K562 (cell line): ENCODE results near the gene MYLK4. TPM values are rescaled to one million over a fixed set of nuclear protein-coding genes. Genes with fewer than 3 reads are reported as not detected.

Source experiments
- ATF1 ChIP-seq, 2 experiments: fragments of 450-650 bp in 1 of 2; IDR thresholded peaks; 2 replicates each; pipeline ENCODE4 v1.6.1; 2016; ENCODE audit warnings: missing compliant biosample characterization in 1 of 2, missing genetic modification characterization in 1 of 2
- CBX1 ChIP-seq: sonication (generic); IDR thresholded peaks from 2 replicates; pipeline ENCODE4 v1.6.1; 2016; ENCODE audit warnings: antibody characterized with exemption, low read depth, mild to moderate bottlenecking
- CREB1 ChIP-seq, 2 experiments: sonication (generic) in 1 of 2; formaldehyde crosslinking in 1 of 2; IDR thresholded peaks; 2 replicates each; pipeline versions ENCODE4 v1.6.1 to v1.8.0; 2012 to 2022; ENCODE audit warnings: inconsistent platforms in 1 of 2, mild to moderate bottlenecking in 1 of 2, missing genetic modification reagents in 1 of 2, moderate library complexity in 1 of 2
- EGR1 ChIP-seq: fragments of 450-650 bp; conservative IDR thresholded peaks from 2 replicates; pipeline ENCODE4 v1.6.1; 2017; ENCODE audit warnings: mild to moderate bottlenecking
- FOXJ3 ChIP-seq: sonication (generic); formaldehyde crosslinking; IDR thresholded peaks from 2 replicates; pipeline ENCODE4 v1.4.0; 2020; ENCODE audit warnings: mild to moderate bottlenecking, missing genetic modification reagents
- L3MBTL2 ChIP-seq: fragments of 450-650 bp; IDR thresholded peaks from 2 replicates; pipeline ENCODE4 v1.6.1; 2016; ENCODE audit warnings: mild to moderate bottlenecking, moderate library complexity
- MNT ChIP-seq, 2 experiments: fragments of 450-650 bp; conservative IDR thresholded peaks; 2 replicates each; pipeline ENCODE4 v1.6.1; 2017; ENCODE audit warnings: mild to moderate bottlenecking in 2 of 2, moderate library complexity in 2 of 2
- NRF1 ChIP-seq, 2 experiments: fragments of 450-650 bp; IDR thresholded peaks in 1 of 2; conservative IDR thresholded peaks in 1 of 2; 2 replicates each; pipeline ENCODE4 v1.6.1; 2014; ENCODE audit warnings: mild to moderate bottlenecking in 2 of 2
- POLR2H ChIP-seq: IDR thresholded peaks from 2 replicates; pipeline ENCODE4 v1.6.1; 2016; ENCODE audit warnings: missing genetic modification characterization, low read depth, mild to moderate bottlenecking, control low read depth, missing compliant biosample characterization, moderate library complexity
- PTTG1 ChIP-seq: fragments of 450-650 bp; IDR thresholded peaks from 2 replicates; pipeline ENCODE4 v1.6.1; 2016; ENCODE audit warnings: low read depth, mild to moderate bottlenecking, missing genetic modification characterization, missing compliant biosample characterization
- SMAD4 ChIP-seq: fragments of 250-450 bp; sonication (Bioruptor Pico); conservative IDR thresholded peaks from 2 replicates; pipeline ENCODE4 v1.8.0; 2021; ENCODE audit warnings: inconsistent platforms, mild to moderate bottlenecking, moderate library complexity
- SP2 ChIP-seq: IDR thresholded peaks from 2 replicates; pipeline ENCODE4 v1.6.1; 2011; ENCODE audit warnings: mild to moderate bottlenecking, low read depth, low read length, moderate library complexity; ENCODE audit not compliant: poor library complexity, severe bottlenecking; ENCODE audit errors: extremely low read depth
- TCF3 ChIP-seq: sonication (generic); formaldehyde crosslinking; IDR thresholded peaks from 2 replicates; pipeline ENCODE4 v1.4.0; 2020; ENCODE audit warnings: mild to moderate bottlenecking, missing genetic modification reagents
- TEAD1 ChIP-seq, 2 experiments: fragments of 450-650 bp in 1 of 2; sonication (generic) in 1 of 2; formaldehyde crosslinking; IDR thresholded peaks; 2 replicates each; pipeline versions ENCODE4 v1.4.0 to v1.8.0; 2020 to 2022; ENCODE audit warnings: mild to moderate bottlenecking in 2 of 2, missing genetic modification reagents in 1 of 2
- UBTF ChIP-seq, 2 experiments: IDR thresholded peaks; 2 replicates each; pipeline ENCODE4 v1.6.1; 2012; ENCODE audit warnings: improper control_type of control experiment in 2 of 2, low read depth in 2 of 2, low read length in 2 of 2, borderline replicate concordance in 1 of 2
- VEZF1 ChIP-seq: fragments of 200-800 bp; sonication (Bioruptor generic); IDR thresholded peaks from 2 replicates; pipeline ENCODE4 v1.6.1; 2017; ENCODE audit warnings: missing genetic modification characterization, missing compliant biosample characterization
- ZKSCAN1 ChIP-seq: fragments of 150-350 bp; IDR thresholded peaks from 2 replicates; pipeline ENCODE4 v1.6.1; 2016; ENCODE audit warnings: low read depth, low read length
- polyA plus RNA-seq, 8 experiments: library from polyadenylated mRNA; depleted of rRNA in 4 of 8; stranded (reverse) in 5 of 8; unstranded in 3 of 8; fragments of >200 nt; fragmentation: Nextera tagmentation in 2 of 8; fragmentation: Illumina TruSeq in 1 of 8; extraction: Ambion mirVana in 2 of 8; extraction: Trizol in 1 of 8; gene quantifications; 2 replicates each; pipeline versions ENCODE4 v1.2.1 to v1.2.3, GENCODE V29; 2011 to 2014; ENCODE audit warnings: inconsistent platforms in 1 of 8, missing spikeins in 1 of 8
- total RNA-seq, 7 experiments: library from RNA; depleted of rRNA in 6 of 7; stranded (reverse); fragments of >200 nt in 6 of 7; fragmentation: Illumina TruSeq in 2 of 7; extraction: Trizol in 2 of 7; gene quantifications; 2 replicates each; pipeline versions ENCODE4 v1.2.1 to v1.2.3, GENCODE V29; 2011 to 2021; ENCODE audit warnings: low replicate concordance in 1 of 7
- TF ChIP-seq, protein P1 (sequence below): fragments of 250-450 bp; sonication (Bioruptor Pico); IDR thresholded peaks from 2 replicates; pipeline ENCODE4 v1.4.0; 2020; ENCODE audit warnings: mild to moderate bottlenecking

The MYLK4 gene
- total and polyA plus RNA-seq, 9 of the 15 experiments (the other 6 are each of a cell fraction or from before 2014, with no cell fraction given) = 0.01 to 0.15 (median 0.06) TPM

GRCh38 chr6:2783188-2783963 is 32.7 kb upstream of the MYLK4 start (continued):
- peak; percentile 22 to 48; a peak in 1 of 4 replicates for TF ChIP-seq MNT (conservative IDR thresholded peaks at IDR 0.05)
- 0 out of 2 replicates have a peak, but pooled peaks have one; percentile 42 for TF ChIP-seq CREB1 (IDR thresholded peaks at IDR 0.05)
- 0 out of 2 replicates have a peak, but pooled peaks have one; percentile 48 for TF ChIP-seq CREB1 (CRISPR knock-in tag; IDR thresholded peaks at IDR 0.05)
- no peak for TF ChIP-seq FOXJ3 (CRISPR knock-in tag)
- TF ChIP-seq VEZF1 = peak; percentile 78
- peak; percentile 38 for TF ChIP-seq TCF3 (CRISPR knock-in tag)
- TF ChIP-seq L3MBTL2 = peak; percentile 38; the same call in 1 of the 2 replicates
- TF ChIP-seq CBX1 = no peak
- TF ChIP-seq EGR1 = 0 out of 2 replicates have a peak, but pooled peaks have one; percentile 7
- no peak for TF ChIP-seq ATF1 (CRISPR knock-in tag; IDR thresholded peaks at IDR 0.05)
- peak; percentile 60 for TF ChIP-seq ATF1 (tag; IDR thresholded peaks at IDR 0.05)
- TF ChIP-seq POLR2H = no peak
- TF ChIP-seq UBTF (IDR thresholded peaks at IDR 0.05; ENCODE audit: borderline replicate concordance in 1 of 2, low read depth in 2 of 2, low read length in 2 of 2) = peak in 1 of 2 experiments; percentile 47; a peak in 1 of 4 replicates
- 0 out of 4 replicates have a peak, but pooled peaks of 1 of the 2 experiments have one; percentile 24 for TF ChIP-seq TEAD1 (CRISPR knock-in tag; IDR thresholded peaks at IDR 0.05)
- 0 out of 4 replicates have a peak, but pooled peaks of 1 of the 2 experiments have one; percentile 29 for TF ChIP-seq NRF1 (conservative IDR thresholded peaks at IDR 0.05 in 1 of 2, IDR thresholded peaks at IDR 0.05 in 1 of 2)
- TF ChIP-seq, protein P1, sequence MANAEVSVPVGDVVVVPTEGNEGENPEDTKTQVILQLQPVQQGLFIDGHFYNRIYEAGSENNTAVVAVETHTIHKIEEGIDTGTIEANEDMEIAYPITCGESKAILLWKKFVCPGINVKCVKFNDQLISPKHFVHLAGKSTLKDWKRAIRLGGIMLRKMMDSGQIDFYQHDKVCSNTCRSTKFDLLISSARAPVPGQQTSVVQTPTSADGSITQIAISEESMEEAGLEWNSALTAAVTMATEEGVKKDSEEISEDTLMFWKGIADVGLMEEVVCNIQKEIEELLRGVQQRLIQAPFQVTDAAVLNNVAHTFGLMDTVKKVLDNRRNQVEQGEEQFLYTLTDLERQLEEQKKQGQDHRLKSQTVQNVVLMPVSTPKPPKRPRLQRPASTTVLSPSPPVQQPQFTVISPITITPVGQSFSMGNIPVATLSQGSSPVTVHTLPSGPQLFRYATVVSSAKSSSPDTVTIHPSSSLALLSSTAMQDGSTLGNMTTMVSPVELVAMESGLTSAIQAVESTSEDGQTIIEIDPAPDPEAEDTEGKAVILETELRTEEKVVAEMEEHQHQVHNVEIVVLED (CRISPR knock-in tag) = no peak
- TF ChIP-seq PTTG1 (tag) = no peak
- TF ChIP-seq SMAD4 = peak; percentile 43; the same call in 1 of the 2 replicates
- peak; percentile 44; the same call in 1 of the 2 replicates for TF ChIP-seq ZKSCAN1
- TF ChIP-seq SP2 = no peak
